Activated CD4-positive, alpha-beta T cell treated with anti-CD3 and anti-CD28 coated beads, Interleukin-2, amount 10 ng/mL, durations not matched to agents 7 days and 5 days (primary cell): Measurements from ENCODE around the gene ABCA13. TPM values are rescaled to one million over a fixed set of nuclear protein-coding genes. Genes with fewer than 3 reads are reported as not detected.

Experiments used
- CTCF ChIA-PET: fragments of 350-600 bp; sonication (Branson Sonifier 250); formaldehyde crosslinking; loops from one replicate; lab custom pipeline; 2021; ENCODE audit warnings: antibody characterized with exemption; lab: Charles Lee
- POLR2A ChIA-PET: fragments of 350-600 bp; sonication (Branson Sonifier 250); formaldehyde crosslinking; loops from one replicate; lab custom pipeline; 2021; ENCODE audit warnings: antibody characterized with exemption; lab: Charles Lee
- DNase-seq: peaks from one replicate; pipeline ENCODE4 v3.0.0-alpha.2; 2020
- H3K27ac Mint-ChIP-seq: one replicate; pipeline ENCODE4 v1.8.0; 2021; ENCODE audit warnings: mild to moderate bottlenecking, moderate library complexity, mixed read lengths
- H3K27me3 Mint-ChIP-seq: one replicate; pipeline ENCODE4 v1.8.0; 2021; ENCODE audit warnings: mixed read lengths
- H3K36me3 Mint-ChIP-seq: one replicate; pipeline ENCODE4 v1.8.0; 2021; ENCODE audit warnings: low read depth, mixed read lengths
- H3K4me1 Mint-ChIP-seq: one replicate; pipeline ENCODE4 v1.8.0; 2021; ENCODE audit warnings: mixed read lengths
- H3K4me3 Mint-ChIP-seq: one replicate; pipeline ENCODE4 v1.8.0; 2021; ENCODE audit warnings: mild to moderate bottlenecking, moderate library complexity, mixed read lengths
- H3K9me3 Mint-ChIP-seq: one replicate; pipeline ENCODE4 v1.8.0; 2021; ENCODE audit warnings: mixed read lengths
- total RNA-seq, 2 experiments: library from RNA; stranded (reverse); gene quantifications; one replicate each; pipeline ENCODE4 v1.2.3, GENCODE V29; 2021

The ABCA13 gene
- total RNA-seq, 2 experiments from 2014 or later, result 0.07 to 0.19 TPM

GRCh38 chr7:48454750-48455192 lies 283.5 kb downstream of the ABCA13 start:
- no peaks in the 10 kb centered on the region for H3K4me1 Mint-ChIP-seq
- H3K9me3 Mint-ChIP-seq, result no peaks in the 10 kb centered on the region
- H3K27me3 Mint-ChIP-seq, result peaks cover 2% of the 10 kb centered on the region
- POLR2A ChIA-PET, result no interaction called here
- CTCF ChIA-PET, result no interaction called here
- H3K4me3 Mint-ChIP-seq, result no peak overlapping the region
- no peak for DNase-seq
- no peaks in the 10 kb centered on the region for H3K36me3 Mint-ChIP-seq
- no peak overlapping the region for H3K27ac Mint-ChIP-seq

- Mint-ChIP-seq H3K4me3 (no peak overlapping the region), H3K27me3 (peaks cover 2% of the 10 kb centered on the region), H3K9me3 (no peaks in the 10 kb centered on the region), H3K36me3 (no peaks in the 10 kb centered on the region), H3K4me1 (no peaks in the 10 kb centered on the region), H3K27ac (no peak overlapping the region)
- DNase-seq, result no peak
- ChIA-PET CTCF (no interaction called here), POLR2A (no interaction called here)
Observed at GRCh38 chr7:48455363-48455762, 284.1 kb downstream of the ABCA13 start.

- Mint-ChIP-seq H3K27me3 (peaks cover 2% of the 10 kb centered on the region), H3K27ac (no peak overlapping the region), H3K9me3 (no peaks in the 10 kb centered on the region), H3K36me3 (no peaks in the 10 kb centered on the region), H3K4me1 (no peaks in the 10 kb centered on the region), H3K4me3 (no peak overlapping the region)
- CTCF ChIA-PET, result no interaction called here
- DNase-seq, result no peak
- POLR2A ChIA-PET, result no interaction called here
Observed at GRCh38 chr7:48458701-48459524, 287.7 kb downstream of the ABCA13 start.

- Mint-ChIP-seq H3K4me1 (no peaks in the 10 kb centered on the region), H3K27ac (no peak overlapping the region), H3K36me3 (no peaks in the 10 kb centered on the region), H3K4me3 (no peak overlapping the region), H3K9me3 (no peaks in the 10 kb centered on the region), H3K27me3 (no peaks in the 10 kb centered on the region)
- ChIA-PET CTCF (no interaction called here), POLR2A (no interaction called here)
- DNase-seq, result no peak
Observed at GRCh38 chr7:48466713-48467112, 295.5 kb downstream of the ABCA13 start.

- CTCF ChIA-PET, result no interaction called here
- Mint-ChIP-seq H3K4me1 (no peaks in the 10 kb centered on the region), H3K27me3 (no peaks in the 10 kb centered on the region), H3K4me3 (no peak overlapping the region), H3K36me3 (no peaks in the 10 kb centered on the region), H3K9me3 (no peaks in the 10 kb centered on the region), H3K27ac (no peak overlapping the region)
- POLR2A ChIA-PET, result no interaction called here
- DNase-seq, result no peak
Observed at GRCh38 chr7:48471196-48471595, 299.9 kb downstream of the ABCA13 start.

GRCh38 chr7:48472640-48473039 lies 301.4 kb downstream of the ABCA13 start:
- no peaks in the 10 kb centered on the region for H3K4me1 Mint-ChIP-seq
- ChIA-PET CTCF (no interaction called here), POLR2A (no interaction called here)
- no peaks in the 10 kb centered on the region for H3K9me3 Mint-ChIP-seq
- no peak for DNase-seq
- no peaks in the 10 kb centered on the region for H3K36me3 Mint-ChIP-seq
- H3K27me3 Mint-ChIP-seq, result no peaks in the 10 kb centered on the region
- no peak overlapping the region for H3K4me3 Mint-ChIP-seq
- no peak overlapping the region for H3K27ac Mint-ChIP-seq

GRCh38 chr7:48473205-48473865 lies 302.1 kb downstream of the ABCA13 start:
- CTCF ChIA-PET, result no interaction called here
- POLR2A ChIA-PET, result no interaction called here
- Mint-ChIP-seq H3K36me3 (no peaks in the 10 kb centered on the region), H3K4me3 (no peak overlapping the region), H3K27me3 (no peaks in the 10 kb centered on the region), H3K4me1 (no peaks in the 10 kb centered on the region), H3K9me3 (no peaks in the 10 kb centered on the region), H3K27ac (no peak overlapping the region)
- DNase-seq, result no peak

GRCh38 chr7:48481235-48481634 lies 310.0 kb downstream of the ABCA13 start:
- Mint-ChIP-seq H3K9me3 (no peaks in the 10 kb centered on the region), H3K27ac (no peak overlapping the region), H3K36me3 (no peaks in the 10 kb centered on the region), H3K4me1 (no peaks in the 10 kb centered on the region), H3K27me3 (peaks cover 3% of the 10 kb centered on the region), H3K4me3 (no peak overlapping the region)
- CTCF ChIA-PET, result no interaction called here
- POLR2A ChIA-PET, result no interaction called here
- no peak for DNase-seq

GRCh38 chr7:48497521-48497920 lies 326.3 kb downstream of the ABCA13 start:
- H3K4me3 Mint-ChIP-seq, result no peak overlapping the region
- ChIA-PET CTCF (no interaction called here), POLR2A (no interaction called here)
- H3K4me1 Mint-ChIP-seq, result no peaks in the 10 kb centered on the region
- H3K36me3 Mint-ChIP-seq, result no peaks in the 10 kb centered on the region
- DNase-seq, result no peak
- H3K27me3 Mint-ChIP-seq, result peaks cover 13% of the 10 kb centered on the region
- H3K9me3 Mint-ChIP-seq, result no peaks in the 10 kb centered on the region
- H3K27ac Mint-ChIP-seq, result no peak overlapping the region

GRCh38 chr7:48502021-48502420 lies 330.8 kb downstream of the ABCA13 start:
- H3K4me1 Mint-ChIP-seq, result no peaks in the 10 kb centered on the region
- no peak for DNase-seq
- no peaks in the 10 kb centered on the region for H3K9me3 Mint-ChIP-seq
- H3K4me3 Mint-ChIP-seq, result no peak overlapping the region
- no peak overlapping the region for H3K27ac Mint-ChIP-seq
- CTCF ChIA-PET, result no interaction called here
- no peaks in the 10 kb centered on the region for H3K36me3 Mint-ChIP-seq
- no peaks in the 10 kb centered on the region for H3K27me3 Mint-ChIP-seq
- POLR2A ChIA-PET, result no interaction called here

GRCh38 chr7:48505051-48505450 lies 333.8 kb downstream of the ABCA13 start:
- POLR2A ChIA-PET, result no interaction called here
- H3K9me3 Mint-ChIP-seq, result no peaks in the 10 kb centered on the region

GRCh38 chr7:48505466-48505865 lies 334.2 kb downstream of the ABCA13 start:
- DNase-seq, result no peak
- ChIA-PET CTCF (no interaction called here), POLR2A (no interaction called here)
- Mint-ChIP-seq H3K4me1 (peaks cover 4% of the 10 kb centered on the region), H3K9me3 (no peaks in the 10 kb centered on the region), H3K27ac (no peak overlapping the region), H3K27me3 (no peaks in the 10 kb centered on the region), H3K36me3 (no peaks in the 10 kb centered on the region), H3K4me3 (no peak overlapping the region)

More at GRCh38 chr7:48505051-48505450, 333.8 kb downstream of the ABCA13 start:
- Mint-ChIP-seq H3K36me3 (no peaks in the 10 kb centered on the region), H3K27ac (no peak overlapping the region), H3K4me3 (no peak overlapping the region), H3K4me1 (peaks cover 2% of the 10 kb centered on the region), H3K27me3 (no peaks in the 10 kb centered on the region)
- DNase-seq, result no peak
- CTCF ChIA-PET, result interaction anchor here (0.6 kb wide), 1 partner anchor 23 kb away, joined by 4 read pairs; no protein-coding TSS in a partner anchor

GRCh38 chr7:48506569-48506968 lies 335.3 kb downstream of the ABCA13 start:
- H3K4me3 Mint-ChIP-seq, result no peak overlapping the region
- no peaks in the 10 kb centered on the region for H3K27me3 Mint-ChIP-seq
- H3K36me3 Mint-ChIP-seq, result no peaks in the 10 kb centered on the region
- no peak overlapping the region for H3K27ac Mint-ChIP-seq
- no peak for DNase-seq
- POLR2A ChIA-PET, result no interaction called here
- CTCF ChIA-PET, result interaction anchor here (1.2 kb wide), 1 partner anchor 17 kb away, joined by 3 read pairs; no protein-coding TSS in a partner anchor
- no peaks in the 10 kb centered on the region for H3K9me3 Mint-ChIP-seq
- H3K4me1 Mint-ChIP-seq, result peaks cover 11% of the 10 kb centered on the region
